Stomach (tissue), 9 donors: ENCODE measurements around the gene SKI. TPM values are rescaled to one million over a fixed set of nuclear protein-coding genes. Genes with fewer than 3 reads are reported as not detected.

Source experiments
- DNase-seq, 2 donors: peaks; one replicate each; pipeline versions ENCODE4 v3.0.0 to v3.0.0-alpha.2; 2013 to 2019
- H3K27ac ChIP-seq, 5 donors: fragments of 200-600 bp in 4 of 5; sonication (generic) in 4 of 5; one replicate each; pipeline ENCODE4 v1.5.1; 2013 to 2019; ENCODE audit warnings: mild to moderate bottlenecking in 1 of 5, moderate library complexity in 1 of 5
- H3K27me3 ChIP-seq, 3 donors: fragments of 200-600 bp; sonication (generic); one replicate each; pipeline ENCODE4 v1.5.1; 2017 to 2019; ENCODE audit warnings: mixed run types in 1 of 3
- H3K36me3 ChIP-seq, 4 donors: fragments of 200-600 bp; sonication (generic); 1 replicate in 3 of 4; 2 replicates in 1 of 4; pipeline ENCODE4 v1.5.1; 2016 to 2019
- H3K4me1 ChIP-seq, 4 donors: fragments of 200-600 bp; sonication (generic); one replicate each; pipeline ENCODE4 v1.5.1; 2016 to 2019
- H3K4me3 ChIP-seq, 4 donors: fragments of 200-600 bp; sonication (generic) in 3 of 4; one replicate each; pipeline ENCODE4 v1.5.1; 2016 to 2019; ENCODE audit warnings: mild to moderate bottlenecking in 1 of 4
- H3K9me3 ChIP-seq, 4 donors: fragments of 200-600 bp; sonication (generic); one replicate each; pipeline ENCODE4 v1.5.1; 2016 to 2019
- CTCF ChIP-seq, 7 experiments: fragments of 450-650 bp in 4 of 7; fragments of 200-600 bp in 3 of 7; sonication (generic) in 3 of 7; IDR thresholded peaks; one replicate each; pipeline ENCODE4 v1.5.1; 2016 to 2019; ENCODE audit warnings: antibody characterized with exemption in 7 of 7, control low read depth in 2 of 7, mild to moderate bottlenecking in 1 of 7
- EP300 ChIP-seq: sonication (generic); formaldehyde crosslinking; IDR thresholded peaks from one replicate; pipeline ENCODE4 v1.6.1; 2017; ENCODE audit warnings: antibody characterized with exemption
- POLR2A ChIP-seq, 4 donors: fragments of 450-650 bp; IDR thresholded peaks; one replicate each; pipeline ENCODE4 v1.6.1; 2016; ENCODE audit warnings: antibody characterized with exemption in 4 of 4, control low read depth in 2 of 4, mild to moderate bottlenecking in 1 of 4, moderate library complexity in 1 of 4
- POLR2AphosphoS5 ChIP-seq, 3 donors: sonication (generic); formaldehyde crosslinking; IDR thresholded peaks; one replicate each; pipeline ENCODE4 v1.6.1; 2016; ENCODE audit warnings: antibody characterized with exemption in 3 of 3
- WGBS, 5 donors: extraction: QIAGEN DNeasy Blood & Tissue Kit in 3 of 5; methylation state at CpG; one replicate each; pipeline versions ENCODE4 v1.1.5 to v1.1.7; 2013 to 2018; 5-methylcytosine and 5-hydroxymethylcytosine counted together
- intact Hi-C: fragments of 100-400 bp; cut with DNase I; formaldehyde crosslinking; loops from one replicate; pipeline ENCODE4 v1.15.1; 2023; ENCODE audit warnings: low total_unique reads
- polyA plus RNA-seq, 3 donors: library from polyadenylated mRNA; stranded (reverse); fragments of 200-250 nt; gene quantifications; one replicate each; pipeline ENCODE4 v1.2.3, GENCODE V29; 2013
- total RNA-seq, 5 donors: library from RNA; depleted of rRNA; stranded (reverse); fragments of >200 nt; gene quantifications; one replicate each; pipeline versions ENCODE4 v1.1.0 to v1.2.3, GENCODE V29; 2014 to 2016
- donor health status: healthy with polysubstance abuse.
- donor health status: Bipolar disorder and iron deficiency.
- donor health status: healthy.

Gene SKI
- total and polyA plus RNA-seq, 8 donors = 7.4 to 84.0 (median 21.0) TPM

GRCh38 chr1:2212274-2212531 is 15.9 kb upstream of the SKI start:
- Histone ChIP-seq H3K36me3 (no peaks in the 10 kb centered on the region), H3K4me1 (peaks cover 55 to 74% (median 71%) of the 10 kb centered on the region in 4 donors), H3K27me3 (no peaks in the 10 kb centered on the region), H3K4me3 (peak overlapping the region; percentile 16 to 37 (median 24)), H3K9me3 (no peaks in the 10 kb centered on the region), H3K27ac (peak overlapping the region; percentile 87 to 94 (median 91))
- no peak for DNase-seq
- WGBS, 5 donors = 36 to 84% (median 47%) methylated on average over 4 to 10 of the region's 10 CpGs
- no peak for TF ChIP-seq EP300
- no peak for TF ChIP-seq POLR2A (IDR thresholded peaks at IDR 0.05)
- no peak for TF ChIP-seq CTCF (IDR thresholded peaks at IDR 0.05)
- TF ChIP-seq POLR2AphosphoS5 (IDR thresholded peaks at IDR 0.05) = no peak
- intact Hi-C loops = no loop called here

GRCh38 chr1:2212532-2213491 is 15.3 kb upstream of the SKI start:
- intact Hi-C loops = no loop called here

GRCh38 chr1:2213576-2214505 is 14.3 kb upstream of the SKI start:
- Histone ChIP-seq H3K27me3 (no peaks in the 10 kb centered on the region), H3K4me1 (peaks cover 38 to 58% (median 54%) of the 10 kb centered on the region in 4 donors), H3K9me3 (no peaks in the 10 kb centered on the region), H3K4me3 (peak overlapping the region in 3 of 4 donors; percentile 31 to 37 (median 33)), H3K36me3 (no peaks in the 10 kb centered on the region), H3K27ac (peak overlapping the region; percentile 87 to 94 (median 91))
- peak in 1 of 2 donors; percentile 94 for DNase-seq
- intact Hi-C loops = no loop called here
- TF ChIP-seq POLR2A (IDR thresholded peaks at IDR 0.05) = no peak
- peak; percentile 70 to 82 (median 73) for TF ChIP-seq POLR2AphosphoS5 (IDR thresholded peaks at IDR 0.05)
- 34 to 58% (median 45%) methylated on average over 19 to 32 of the region's 32 CpGs for WGBS, 5 donors

More at GRCh38 chr1:2212532-2213491, 15.3 kb upstream of the SKI start:
- peak; percentile 88 to 98 for DNase-seq
- Histone ChIP-seq H3K4me1 (peaks cover 49 to 68% (median 65%) of the 10 kb centered on the region in 4 donors), H3K27me3 (no peaks in the 10 kb centered on the region), H3K36me3 (no peaks in the 10 kb centered on the region), H3K27ac (peak overlapping the region; percentile 87 to 94 (median 91)), H3K9me3 (no peaks in the 10 kb centered on the region), H3K4me3 (peak overlapping the region; percentile 18 to 37 (median 32))
- 5 to 27% (median 8%) methylated on average over 12 to 49 of the region's 49 CpGs for WGBS, 5 donors
- TF ChIP-seq CTCF (IDR thresholded peaks at IDR 0.05) (peak in 3 of 7 experiments; percentile 33 to 41 (median 40)), EP300 (peak; percentile 36), POLR2AphosphoS5 (IDR thresholded peaks at IDR 0.05) (peak; percentile 49 to 74 (median 74)), POLR2A (IDR thresholded peaks at IDR 0.05) (no peak)

- H3K4me3 ChIP-seq = no peak overlapping the region
- 28 to 49% (median 45%) methylated on average over 10 to 21 of the region's 21 CpGs for WGBS, 5 donors
- peak in 1 of 2 donors; percentile 84 for DNase-seq
- peaks cover 32 to 49% (median 46%) of the 10 kb centered on the region in 4 donors for H3K4me1 ChIP-seq
- intact Hi-C loops = no loop called here
- H3K9me3 ChIP-seq = no peaks in the 10 kb centered on the region
- H3K27ac ChIP-seq = peak overlapping the region; percentile 87 to 94 (median 91)
- no peaks in the 10 kb centered on the region for H3K36me3 ChIP-seq
- no peak for TF ChIP-seq EP300
- no peak for TF ChIP-seq POLR2AphosphoS5 (IDR thresholded peaks at IDR 0.05)
- no peak for TF ChIP-seq CTCF (IDR thresholded peaks at IDR 0.05)
- TF ChIP-seq POLR2A (IDR thresholded peaks at IDR 0.05) = no peak
- H3K27me3 ChIP-seq = no peaks in the 10 kb centered on the region
Measured at GRCh38 chr1:2214541-2215241, 13.4 kb upstream of the SKI start.
